ENCODE results near the gene TFPT. TPM values are rescaled to one million over a fixed set of nuclear protein-coding genes. Genes with fewer than 3 reads are reported as not detected.
"Not testable (repeated sequence)": the region's sequence is repeated elsewhere in the genome, so short reads cannot be mapped to it uniquely, and the experiment has no call there.

Gene TFPT
- total RNA-seq, 1 experiment from 2014 or later = 31.1 TPM

- Histone ChIP-seq H3K36me3 (ENCODE audit: insufficient read depth, low read length, poor library complexity, severe bottlenecking) (no peaks in the 10 kb centered on the region), H3K9me3 (ENCODE audit: low read depth, low read length, poor library complexity, severe bottlenecking) (no peaks in the 10 kb centered on the region), H3K27me3 (replicated peaks; ENCODE audit: insufficient read depth, low read depth, low read length, poor library complexity) (no peaks in the 10 kb centered on the region), H3K4me1 (ENCODE audit: insufficient read depth, low read length, poor library complexity, severe bottlenecking) (peaks cover 5% of the 10 kb centered on the region), H3K27ac (ENCODE audit: low read depth, low read length, poor library complexity, severe bottlenecking) (no peak overlapping the region), H3K4me3 (ENCODE audit: low read depth, low read length, poor library complexity, severe bottlenecking) (no peak overlapping the region)
- intact Hi-C loops (cut with micrococcal nuclease; ENCODE audit: unreplicated experiment) = no loop called here
- POLR2A ChIA-PET (ENCODE audit: low non-redundant PET) = no interaction called here
- CTCF ChIA-PET = interaction anchor here (1.2 kb wide), 2 partner anchors 69 kb away, joined by 3 read pairs; no protein-coding TSS in a partner anchor
- TF ChIP-seq CTCF (conservative IDR thresholded peaks at IDR 0.05; ENCODE audit: low read depth, low read length) = no peak
- TF ChIP-seq EZH2 (IDR thresholded peaks at IDR 0.05; ENCODE audit: borderline replicate concordance, low read depth, low read length, poor library complexity, severe bottlenecking) = no peak
- no peak for DNase-seq (ENCODE audit: low spot score)
- BruUV-seq (replicated peaks) = no TSS peak
Observed at GRCh38 chr19:54099190-54099902, 16.1 kb downstream of the TFPT start.

- intact Hi-C loops (cut with micrococcal nuclease; ENCODE audit: unreplicated experiment) = no loop called here
- Histone ChIP-seq H3K9me3 (ENCODE audit: low read depth, low read length, poor library complexity, severe bottlenecking) (peaks cover 3% of the 10 kb centered on the region), H3K27me3 (replicated peaks; ENCODE audit: insufficient read depth, low read depth, low read length, poor library complexity) (no peaks in the 10 kb centered on the region), H3K4me1 (ENCODE audit: insufficient read depth, low read length, poor library complexity, severe bottlenecking) (peaks cover 5% of the 10 kb centered on the region), H3K4me3 (ENCODE audit: low read depth, low read length, poor library complexity, severe bottlenecking) (peak overlapping the region; percentile 32), H3K27ac (ENCODE audit: low read depth, low read length, poor library complexity, severe bottlenecking) (no peak overlapping the region), H3K36me3 (ENCODE audit: insufficient read depth, low read length, poor library complexity, severe bottlenecking) (no peaks in the 10 kb centered on the region)
- ChIA-PET CTCF (no interaction called here), POLR2A (ENCODE audit: low non-redundant PET) (no interaction called here)
- no TSS peak for BruUV-seq (replicated peaks)
- TF ChIP-seq EZH2 (IDR thresholded peaks at IDR 0.05; ENCODE audit: borderline replicate concordance, low read depth, low read length, poor library complexity, severe bottlenecking) = no peak
- peak; percentile 49 for TF ChIP-seq CTCF (conservative IDR thresholded peaks at IDR 0.05; ENCODE audit: low read depth, low read length)
- peak; percentile 54 for DNase-seq (ENCODE audit: low spot score)
Observed at GRCh38 chr19:54096617-54097106, 18.8 kb downstream of the TFPT start.

- intact Hi-C loops (cut with micrococcal nuclease; ENCODE audit: unreplicated experiment); BruUV-seq (replicated peaks); H3K36me3 ChIP-seq (ENCODE audit: insufficient read depth, low read length, poor library complexity, severe bottlenecking); H3K27ac ChIP-seq (ENCODE audit: low read depth, low read length, poor library complexity, severe bottlenecking); H3K9me3 ChIP-seq (ENCODE audit: low read depth, low read length, poor library complexity, severe bottlenecking); H3K4me1 ChIP-seq (ENCODE audit: insufficient read depth, low read length, poor library complexity, severe bottlenecking); POLR2A ChIA-PET (ENCODE audit: low non-redundant PET); CTCF ChIA-PET; H3K27me3 ChIP-seq (replicated peaks; ENCODE audit: insufficient read depth, low read depth, low read length, poor library complexity): not testable (repeated sequence)
- peak; percentile 61 for DNase-seq (ENCODE audit: low spot score)
- H3K4me3 ChIP-seq (ENCODE audit: low read depth, low read length, poor library complexity, severe bottlenecking) = peak overlapping the region; percentile 32
Observed at GRCh38 chr19:54095859-54096616, 19.4 kb downstream of the TFPT start.
